ENCODE results near the gene AMZ2.
"Not testable (repeated sequence)": the region's sequence is repeated elsewhere in the genome, so short reads cannot be mapped to it uniquely, and the experiment has no call there.

AMZ2 gene

GRCh38 chr17:68220786-68221185 is 27.1 kb upstream of the AMZ2 start:
- not testable (repeated sequence) for DNase-seq

GRCh38 chr17:68221786-68222185 is 26.1 kb upstream of the AMZ2 start:
- DNase-seq = no peak

GRCh38 chr17:68222606-68223005 is 25.2 kb upstream of the AMZ2 start:
- DNase-seq = no peak

- DNase-seq = not testable (repeated sequence)
These were observed 22.8 kb upstream of the AMZ2 start for GRCh38 chr17:68225055-68225454.

GRCh38 chr17:68228039-68228680 is 19.7 kb upstream of the AMZ2 start:
- DNase-seq = not testable (repeated sequence)

GRCh38 chr17:68228817-68229570 is 18.8 kb upstream of the AMZ2 start:
- no peak for DNase-seq

- DNase-seq = no peak
These were observed 18.2 kb upstream of the AMZ2 start for GRCh38 chr17:68229619-68230018.

GRCh38 chr17:68231131-68231530 is 16.7 kb upstream of the AMZ2 start:
- DNase-seq = not testable (repeated sequence)

- no peak for DNase-seq
These were observed 16.3 kb upstream of the AMZ2 start for GRCh38 chr17:68231541-68231940.

GRCh38 chr17:68232741-68233140 is 15.1 kb upstream of the AMZ2 start:
- DNase-seq = not testable (repeated sequence)

GRCh38 chr17:68234726-68235335 is 13.0 kb upstream of the AMZ2 start:
- DNase-seq = not testable (repeated sequence)

GRCh38 chr17:68235336-68235791 is 12.5 kb upstream of the AMZ2 start:
- not testable (repeated sequence) for DNase-seq

GRCh38 chr17:68237369-68238163 is 10.3 kb upstream of the AMZ2 start:
- DNase-seq = not testable (repeated sequence)

- DNase-seq = no peak
These were observed 9.5 kb upstream of the AMZ2 start for GRCh38 chr17:68238164-68238870.

GRCh38 chr17:68238871-68239253 is 9.0 kb upstream of the AMZ2 start:
- no peak for DNase-seq

GRCh38 chr17:68239632-68240366 is 8.0 kb upstream of the AMZ2 start:
- DNase-seq = no peak

GRCh38 chr17:68246271-68247028 is 1.4 kb upstream of the AMZ2 start:
- DNase-seq = peak; percentile 41

GRCh38 chr17:68248199-68248825 is 469 bp downstream of the AMZ2 start:
- DNase-seq = no peak

GRCh38 chr17:68248891-68249290 is 1.0 kb downstream of the AMZ2 start:
- DNase-seq = no peak

- no peak for DNase-seq
These were observed 1.5 kb downstream of the AMZ2 start for GRCh38 chr17:68249354-68249765.

Data from femur (tissue), 1 donor.